HepG2 (cell line): ENCODE results near the gene L3MBTL4. TPM values are rescaled to one million over a fixed set of nuclear protein-coding genes. Genes with fewer than 3 reads are reported as not detected.

Experiments
- ATAC-seq: fragments of 200-7000 bp; cut with Tn5 transposase; 3 replicates; pipeline ENCODE4 v1.9.1; 2020; ENCODE audit warnings: mild to moderate bottlenecking, moderate library complexity
- BruUV-seq: library from RNA; stranded (reverse); fragments of 400-500 nt; replicated peaks from 2 replicates; lab custom pipeline; 2021; lab: Mats Ljungman, UMichigan
- CTCF ChIA-PET: fragments of 300-600 bp; formaldehyde crosslinking; extraction: SDS; loops from one replicate; lab custom pipeline; 2021; ENCODE audit warnings: low total read pairs, inconsistent platforms, low intra/inter-chr PET ratio; lab: Yijun Ruan, JAX
- POLR2A ChIA-PET: fragments of 350-600 bp; sonication (Branson Sonifier 250); formaldehyde crosslinking; loops from one replicate; lab custom pipeline; 2020; ENCODE audit warnings: antibody characterized with exemption, inconsistent platforms; lab: Yijun Ruan, JAX
- DNase-seq: peaks from one replicate; pipeline ENCODE4 v3.0.0-alpha.2; 2015; ENCODE audit warnings: low spot score
- FAIRE-seq: peaks from 3 replicates; lab custom pipeline; 2011; peaks lifted over from hg19 to GRCh38; lab: Jason Lieb, UNC
- H2AFZ ChIP-seq: one replicate; pipeline ENCODE4 v1.6.1; 2011; ENCODE audit warnings: low read length, inconsistent platforms
- H3K27ac ChIP-seq: fragments of 300-600 bp; 3 replicates; pipeline ENCODE4 v1.8.0; 2011; ENCODE audit warnings: mixed run types, mild to moderate bottlenecking, mixed read lengths, low read length, inconsistent platforms; ENCODE audit not compliant: insufficient read depth; ENCODE audit errors: extremely low read length
- H3K27me3 ChIP-seq, 2 experiments: fragments of 200-600 bp in 1 of 2; 2 replicates in 1 of 2; 3 replicates in 1 of 2; pipeline versions ENCODE4 v1.6.0 to v1.8.0; 2011; ENCODE audit warnings: low read length in 2 of 2, mild to moderate bottlenecking in 2 of 2, moderate library complexity in 2 of 2, inconsistent platforms in 1 of 2; ENCODE audit not compliant: insufficient read depth in 2 of 2, control insufficient read depth in 1 of 2
- H3K36me3 ChIP-seq, 2 experiments: fragments of 200-600 bp in 1 of 2; replicated peaks in 1 of 2; 2 replicates in 1 of 2; 3 replicates in 1 of 2; pipeline versions ENCODE4 v1.5.1 to v1.8.0; 2011; ENCODE audit warnings: low read length in 2 of 2, inconsistent platforms in 1 of 2; ENCODE audit not compliant: insufficient read depth in 2 of 2, control insufficient read depth in 1 of 2
- H3K4me1 ChIP-seq: 2 replicates; pipeline ENCODE4 v1.5.1; 2012; ENCODE audit warnings: low read length, inconsistent platforms; ENCODE audit not compliant: insufficient read depth
- H3K4me2 ChIP-seq: 2 replicates; pipeline ENCODE4 v1.6.0; 2011; ENCODE audit warnings: low read depth, low read length, inconsistent platforms
- H3K4me3 ChIP-seq, 3 experiments: fragments of 200-600 bp in 1 of 3; sonication (generic), shearing (Covaris generic) in 1 of 3; replicated peaks in 1 of 3; 2 replicates each; pipeline ENCODE4 v1.5.1; 2011 to 2016; ENCODE audit warnings: low read length in 3 of 3, inconsistent platforms in 2 of 3, low read depth in 2 of 3, mild to moderate bottlenecking in 2 of 3, control low read depth in 1 of 3, mixed read lengths in 1 of 3; ENCODE audit not compliant: insufficient read depth in 1 of 3
- H3K79me2 ChIP-seq: one replicate; pipeline ENCODE4 v1.6.1; 2011; ENCODE audit warnings: low read length, inconsistent platforms; ENCODE audit not compliant: insufficient read depth
- H3K9ac ChIP-seq: 2 replicates; pipeline ENCODE4 v1.6.0; 2011; ENCODE audit warnings: mild to moderate bottlenecking, low read depth, low read length, inconsistent platforms; ENCODE audit not compliant: insufficient read depth
- H3K9me3 ChIP-seq: 2 replicates; pipeline ENCODE4 v1.5.1; 2012; ENCODE audit warnings: mild to moderate bottlenecking, low read length
- H4K20me1 ChIP-seq: 2 replicates; pipeline ENCODE4 v1.6.0; 2011; ENCODE audit warnings: inconsistent platforms, mild to moderate bottlenecking, low read length, moderate library complexity; ENCODE audit not compliant: insufficient read depth
- BCL3 ChIP-seq: sonication (generic); formaldehyde crosslinking; IDR thresholded peaks from 2 replicates; pipeline ENCODE4 v1.5.1; 2020; ENCODE audit warnings: mild to moderate bottlenecking, missing genetic modification reagents, moderate library complexity
- FOXA3 ChIP-seq: IDR thresholded peaks from 2 replicates; pipeline ENCODE4 v1.6.1; 2016; ENCODE audit warnings: missing genetic modification reagents, missing compliant biosample characterization
- FOXP1 ChIP-seq, 2 experiments: fragments of 450-650 bp in 1 of 2; IDR thresholded peaks; 2 replicates each; pipeline ENCODE4 v1.6.1; 2017 to 2018; ENCODE audit warnings: antibody characterized with exemption in 1 of 2
- HNRNPL ChIP-seq: fragments of 200-400 bp; formaldehyde crosslinking; IDR thresholded peaks from 2 replicates; pipeline ENCODE4 v1.6.1; 2017; ENCODE audit warnings: mild to moderate bottlenecking, low read depth, low read length
- KMT2B ChIP-seq: IDR thresholded peaks from 2 replicates; pipeline ENCODE4 v1.6.1; 2016; ENCODE audit warnings: missing genetic modification reagents, missing compliant biosample characterization
- MLLT10 ChIP-seq: sonication (generic); formaldehyde crosslinking; IDR thresholded peaks from 2 replicates; pipeline ENCODE4 v1.4.0; 2020; ENCODE audit warnings: missing genetic modification reagents
- PHB2 ChIP-seq: fragments of 450-650 bp; IDR thresholded peaks from 2 replicates; pipeline ENCODE4 v1.6.1; 2018; ENCODE audit not compliant: partially characterized antibody
- TMF1 ChIP-seq: sonication (generic); formaldehyde crosslinking; IDR thresholded peaks from 2 replicates; pipeline ENCODE4 v1.8.1; 2022; ENCODE audit warnings: low read depth, missing genetic modification reagents
- TP53 ChIP-seq: sonication (generic); formaldehyde crosslinking; conservative IDR thresholded peaks from 2 replicates; pipeline ENCODE4 v1.4.0; 2020; ENCODE audit warnings: missing genetic modification reagents
- ZFP36 ChIP-seq: fragments of 150-350 bp; IDR thresholded peaks from 2 replicates; pipeline ENCODE4 v1.6.1; 2018; ENCODE audit warnings: borderline replicate concordance, low read length, low read depth; ENCODE audit not compliant: partially characterized antibody
- ZNF431 ChIP-seq: sonication (generic); formaldehyde crosslinking; IDR thresholded peaks from 2 replicates; pipeline ENCODE4 v1.9.0; 2022; ENCODE audit warnings: missing genetic modification reagents, low read depth, mild to moderate bottlenecking, borderline replicate concordance
- WGBS: methylation state at CpG from one replicate; pipeline ENCODE4 v1.1.6; 2017; ENCODE audit warnings: low lambda C conversion rate; 5-methylcytosine and 5-hydroxymethylcytosine counted together
- in situ Hi-C: cut with HindIII; loops from 2 replicates; pipeline ENCODE4 v1.10.0; 2017; ENCODE audit warnings: low pct_unique_long_range_greater_than_20kb; ENCODE audit not compliant: extremely low pct_ligation_motif_present
- intact Hi-C: fragments of 100-400 bp; cut with micrococcal nuclease; formaldehyde crosslinking; loops from one replicate; pipeline ENCODE4 v1.10.0; 2022; ENCODE audit not compliant: unreplicated experiment
- polyA plus RNA-seq, 8 experiments: library from polyadenylated mRNA; depleted of rRNA in 3 of 8; stranded (reverse) in 7 of 8; unstranded in 1 of 8; fragments of >200 nt; fragmentation: Illumina TruSeq in 4 of 8; extraction: Trizol in 4 of 8; gene quantifications; 2 replicates each; pipeline versions ENCODE4 v1.2.1 to v1.2.3, GENCODE V29; 2011 to 2016; ENCODE audit warnings: low read depth in 4 of 8, missing spikeins in 1 of 8, mixed read lengths in 1 of 8; ENCODE audit not compliant: insufficient read depth in 1 of 8
- total RNA-seq, 5 experiments: library from RNA; depleted of rRNA; stranded (reverse); fragments of >200 nt; fragmentation: Illumina TruSeq; extraction: Trizol; gene quantifications; 2 replicates each; pipeline ENCODE4 v1.2.3, GENCODE V29; 2016; ENCODE audit warnings: low read depth in 1 of 5
- TF ChIP-seq, protein P1 (sequence below): fragments of 450-650 bp; IDR thresholded peaks from 2 replicates; pipeline ENCODE4 v1.6.1; 2017

The L3MBTL4 gene
- total and polyA plus RNA-seq, 2 of the 13 experiments (the other 11 are each of a cell fraction or from before 2014, with no cell fraction given) = 10.8 to 13.3 TPM

DNA sequence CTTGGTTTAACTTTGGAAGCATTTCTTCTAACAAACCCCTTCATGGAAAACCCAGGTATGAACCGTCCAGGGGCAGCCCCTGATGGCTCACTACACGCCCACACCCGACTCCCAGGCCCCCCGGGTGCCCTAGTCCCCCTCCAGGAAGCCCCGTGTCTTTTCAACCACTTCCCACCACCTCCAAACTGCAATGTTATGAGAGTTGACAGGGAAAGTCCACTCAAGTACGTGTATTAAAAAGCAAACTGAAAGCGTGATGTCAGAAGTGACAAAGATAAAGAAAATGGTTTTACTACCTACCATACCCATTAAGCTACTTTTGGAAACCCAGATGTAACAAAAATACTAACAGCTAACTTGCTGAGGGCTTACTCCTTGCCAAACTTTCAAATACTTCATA lies 51.5 kb downstream of the L3MBTL4 start:
- no TSS peak for BruUV-seq
- ChIA-PET CTCF (no interaction called here), POLR2A (no interaction called here)
- Histone ChIP-seq H3K4me2 (no peak overlapping the region), H4K20me1 (no peaks in the 10 kb centered on the region), H3K27me3 (no peaks in the 10 kb centered on the region), H3K79me2 (peaks cover 62% of the 10 kb centered on the region), H3K36me3 (no peaks in the 10 kb centered on the region; a peak in 2 of 5 replicates), H3K27ac (no peak overlapping the region), H3K9ac (no peak overlapping the region), H3K4me3 (no peak overlapping the region), H2AFZ (no peak overlapping the region), H3K4me1 (peaks cover 52% of the 10 kb centered on the region), H3K9me3 (no peaks in the 10 kb centered on the region)
- 93% methylated on average over 7 of the region's 7 CpGs for WGBS
- ATAC-seq (no peak), DNase-seq (no peak), FAIRE-seq (no peak)
- intact Hi-C loops = no loop called here
- in situ Hi-C loops = loop anchor here (10.0 kb wide), 1 partner anchor 48 kb away; no protein-coding TSS in a partner anchor
- TF ChIP-seq MLLT10 (CRISPR knock-in tag) = no peak
- no peak for TF ChIP-seq ZNF431 (CRISPR knock-in tag)
- no peak for TF ChIP-seq KMT2B (CRISPR knock-in tag)
- TF ChIP-seq PHB2 = no peak
- no peak for TF ChIP-seq ZFP36
- TF ChIP-seq FOXP1 (IDR thresholded peaks at IDR 0.05) = no peak
- no peak for TF ChIP-seq FOXP1 (CRISPR knock-in tag; IDR thresholded peaks at IDR 0.05)
- TF ChIP-seq TP53 (CRISPR knock-in tag) = no peak

DNA sequence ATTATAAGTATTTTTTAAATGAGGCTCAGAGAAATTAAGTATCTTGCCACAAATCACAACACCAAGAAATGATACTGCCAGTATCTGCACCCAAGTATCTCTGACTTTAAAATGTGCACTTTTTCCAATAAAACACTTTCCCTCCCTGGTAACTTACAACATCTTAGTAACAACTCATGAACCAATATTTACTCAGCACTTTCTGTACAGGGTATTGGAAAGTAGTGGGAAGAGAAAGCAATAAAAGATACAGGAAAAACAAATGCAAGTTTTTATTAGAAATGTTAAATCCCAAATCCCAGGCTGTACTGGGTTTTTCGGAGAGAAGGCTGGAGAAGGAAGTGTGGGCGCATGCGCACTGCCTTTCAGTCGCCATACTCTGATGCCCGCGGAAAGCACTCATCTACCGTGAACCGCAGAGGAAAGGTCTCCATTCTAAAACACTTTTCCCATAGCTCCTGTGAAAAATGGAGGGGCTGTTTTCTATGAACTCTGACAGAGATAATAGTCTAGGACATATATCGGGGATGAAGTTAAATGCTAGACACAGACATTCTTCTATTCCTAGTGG lies 52.1 kb downstream of the L3MBTL4 start:
- FAIRE-seq = no peak
- H3K4me2 ChIP-seq = no peak overlapping the region
- H3K36me3 ChIP-seq = no peaks in the 10 kb centered on the region; a peak in 2 of 5 replicates
- no peak overlapping the region for H3K4me3 ChIP-seq
- no peak overlapping the region for H3K27ac ChIP-seq
- TF ChIP-seq FOXA3 (CRISPR knock-in tag) = peak; percentile 18; the same call in 1 of the 2 replicates
- no peak for TF ChIP-seq HNRNPL
- TF ChIP-seq BCL3 (CRISPR knock-in tag) = no peak
- no peak for TF ChIP-seq TMF1 (CRISPR knock-in tag)
- TF ChIP-seq, protein P1, sequence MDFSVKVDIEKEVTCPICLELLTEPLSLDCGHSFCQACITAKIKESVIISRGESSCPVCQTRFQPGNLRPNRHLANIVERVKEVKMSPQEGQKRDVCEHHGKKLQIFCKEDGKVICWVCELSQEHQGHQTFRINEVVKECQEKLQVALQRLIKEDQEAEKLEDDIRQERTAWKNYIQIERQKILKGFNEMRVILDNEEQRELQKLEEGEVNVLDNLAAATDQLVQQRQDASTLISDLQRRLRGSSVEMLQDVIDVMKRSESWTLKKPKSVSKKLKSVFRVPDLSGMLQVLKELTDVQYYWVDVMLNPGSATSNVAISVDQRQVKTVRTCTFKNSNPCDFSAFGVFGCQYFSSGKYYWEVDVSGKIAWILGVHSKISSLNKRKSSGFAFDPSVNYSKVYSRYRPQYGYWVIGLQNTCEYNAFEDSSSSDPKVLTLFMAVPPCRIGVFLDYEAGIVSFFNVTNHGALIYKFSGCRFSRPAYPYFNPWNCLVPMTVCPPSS = no peak
- intact Hi-C loops = no loop called here
- H3K9me3 ChIP-seq = no peaks in the 10 kb centered on the region
- CTCF ChIA-PET = no interaction called here
- H3K27me3 ChIP-seq = no peaks in the 10 kb centered on the region
- no peaks in the 10 kb centered on the region for H4K20me1 ChIP-seq
- H2AFZ ChIP-seq = no peak overlapping the region
- H3K4me1 ChIP-seq = peaks cover 51% of the 10 kb centered on the region
- in situ Hi-C loops = loop anchor here (10.0 kb wide), 1 partner anchor 48 kb away; no protein-coding TSS in a partner anchor
- no TSS peak for BruUV-seq
- no peak for DNase-seq
- H3K79me2 ChIP-seq = peaks cover 60% of the 10 kb centered on the region
- POLR2A ChIA-PET = no interaction called here
- WGBS = 94% methylated on average over 9 of the region's 9 CpGs
- no peak overlapping the region for H3K9ac ChIP-seq
- no peak for ATAC-seq
